HG03095 (cell line): ENCODE data around the gene SPEF1.

ENCODE experiments used
- ATAC-seq: cut with Tn5 transposase; IDR thresholded peaks from one replicate; pipeline ENCODE4 v1.9.1; 2021; ENCODE audit warnings: moderate library complexity; ENCODE audit not compliant: unreplicated experiment

SPEF1 gene

GRCh38 chr20:3733119-3733995 is 47.9 kb downstream of the SPEF1 start:
- ATAC-seq = no peak

DNA sequence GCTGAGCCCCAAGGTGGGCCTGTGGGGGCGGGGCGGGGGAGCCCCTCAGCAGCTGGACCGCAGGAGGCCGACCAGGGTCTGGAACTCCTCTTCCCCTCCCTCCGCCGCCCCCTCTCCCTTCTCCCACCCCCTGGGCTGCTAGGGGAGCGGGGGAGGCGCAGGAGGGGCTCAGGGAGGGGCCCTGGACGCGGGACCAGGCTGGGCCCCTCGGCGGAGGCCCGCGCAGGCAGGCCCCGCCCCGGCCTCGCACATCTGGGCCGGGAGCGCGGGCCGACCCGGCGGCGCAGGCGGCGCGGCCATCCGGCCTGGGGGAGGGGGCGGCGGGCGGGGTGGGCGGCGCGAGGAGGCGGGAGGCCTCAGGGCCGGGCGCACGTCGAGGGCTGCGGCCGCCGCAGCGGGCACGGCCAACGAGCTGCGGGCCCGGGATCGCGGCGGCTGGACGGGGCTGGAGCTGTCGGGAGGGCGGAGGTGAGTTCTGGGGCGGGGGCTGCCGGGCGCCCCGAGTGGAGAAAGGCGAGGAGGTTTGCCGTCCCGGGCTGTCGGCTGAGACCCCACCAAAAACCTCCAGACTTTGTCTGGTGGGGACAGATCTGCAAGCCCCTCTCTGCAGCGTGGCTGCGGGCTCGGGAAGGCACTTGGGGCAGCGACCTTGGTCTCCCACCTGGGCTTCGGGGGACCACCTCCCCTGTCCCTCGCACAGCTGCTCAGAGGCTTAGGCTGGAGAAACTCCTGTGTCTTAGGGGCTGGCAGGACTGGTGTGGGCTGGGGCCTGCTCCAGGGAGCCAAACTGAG is 48.7 kb downstream of the SPEF1 start, which contains the start of gene HSPA12B:
HSPA12B (plus strand) TSS at position 359 of the 792 bp plus-strand sequence. CDS start 5,990 bp downstream, outside the sequence.
- no peak for ATAC-seq

GRCh38 chr20:3731944-3732326 is 49.3 kb downstream of the SPEF1 start:
- no peak for ATAC-seq

DNA sequence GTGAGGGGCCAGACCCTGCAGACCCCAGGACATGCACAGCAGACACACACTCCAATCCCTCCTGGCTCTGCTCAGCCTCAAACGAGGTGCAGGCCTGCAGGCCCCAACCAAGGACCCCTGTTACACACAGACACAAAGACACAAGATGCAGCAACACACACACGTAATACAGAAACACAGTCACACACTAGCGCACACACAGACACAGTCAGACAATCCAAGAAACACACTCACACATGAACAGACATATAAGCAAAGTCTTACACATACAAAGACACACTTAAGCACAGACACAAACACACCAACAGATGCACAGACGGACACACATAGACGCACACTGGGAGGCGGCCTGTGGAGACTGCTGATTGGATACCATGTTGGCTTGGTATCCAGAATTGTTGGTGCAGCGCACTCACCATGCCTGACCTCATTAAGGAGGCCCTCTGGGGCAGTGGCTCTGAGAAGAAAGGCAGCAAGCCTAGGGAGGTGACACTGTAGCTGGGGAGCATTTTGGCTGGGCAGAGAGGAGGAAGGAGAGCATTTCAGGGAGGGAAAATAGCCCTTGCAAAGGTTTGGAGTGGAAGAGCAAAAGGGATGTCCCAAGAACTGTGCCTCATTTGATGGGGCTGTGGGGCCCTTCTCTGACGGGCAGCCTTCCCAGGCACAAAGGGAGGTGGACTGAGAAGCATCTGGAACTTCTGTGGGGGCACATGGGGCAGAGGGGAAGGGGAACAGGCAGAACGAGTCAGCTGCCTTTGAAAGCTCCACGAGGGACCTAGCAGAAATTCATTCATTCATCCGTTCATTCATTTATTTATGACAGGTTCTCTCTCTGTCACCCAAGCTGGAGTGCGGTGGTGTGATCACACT is 50.2 kb downstream of the SPEF1 start:
- no peak for ATAC-seq

DNA sequence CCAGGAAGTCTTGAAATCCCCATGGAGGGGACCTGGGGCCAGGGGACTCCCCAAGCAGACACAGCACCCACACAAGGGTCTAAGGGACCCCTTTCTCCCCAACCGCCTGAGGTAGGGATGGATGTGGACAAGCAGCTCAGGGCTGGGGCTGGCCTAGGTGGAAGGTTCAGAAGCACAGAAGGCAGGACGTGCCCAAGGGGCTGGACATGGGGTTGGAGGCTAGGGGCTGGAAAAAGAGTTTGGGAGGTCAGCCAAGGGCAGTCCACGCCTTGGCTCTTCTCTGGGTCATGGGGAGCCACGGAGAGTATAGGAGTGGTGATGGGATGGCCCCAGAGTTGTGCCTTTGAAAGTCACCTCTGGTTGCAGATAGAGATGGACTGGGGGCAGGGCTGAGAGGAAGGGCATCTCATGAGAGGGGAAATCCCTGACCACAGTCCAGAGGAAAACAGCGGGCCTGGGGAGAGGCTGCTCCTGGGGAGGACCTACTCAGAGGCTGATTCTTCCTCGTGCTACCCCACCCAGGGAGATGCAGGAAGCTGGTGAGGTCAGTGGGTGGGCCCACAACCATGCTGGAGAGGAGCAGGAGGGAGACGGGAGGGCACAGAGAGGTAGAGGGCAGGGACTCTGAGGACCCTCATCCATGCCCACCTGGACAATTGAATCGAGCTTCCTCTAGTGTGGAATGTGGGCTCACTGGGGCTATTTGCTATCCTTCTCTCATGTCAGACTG is 51.3 kb downstream of the SPEF1 start:
- no peak for ATAC-seq

DNA sequence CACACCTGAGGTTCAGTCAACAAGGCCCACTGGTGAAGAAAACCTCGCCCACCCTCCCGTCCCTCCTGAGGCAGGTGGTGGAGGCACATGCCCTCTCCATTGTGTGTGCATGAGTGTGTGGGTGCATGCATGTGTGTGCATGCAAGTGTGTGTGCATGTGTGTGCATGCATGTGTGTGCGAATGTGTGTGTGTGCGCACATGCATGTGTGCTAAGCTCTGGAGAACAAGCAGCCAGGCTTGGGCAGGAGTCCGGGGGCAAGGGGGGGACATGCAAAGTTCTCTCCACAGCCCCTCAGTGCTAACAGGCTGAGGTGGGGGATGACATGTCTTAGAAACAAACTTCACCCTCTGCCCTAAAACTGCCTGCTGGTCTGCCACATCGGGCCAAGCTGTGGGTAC is 51.9 kb downstream of the SPEF1 start:
- ATAC-seq = no peak

DNA sequence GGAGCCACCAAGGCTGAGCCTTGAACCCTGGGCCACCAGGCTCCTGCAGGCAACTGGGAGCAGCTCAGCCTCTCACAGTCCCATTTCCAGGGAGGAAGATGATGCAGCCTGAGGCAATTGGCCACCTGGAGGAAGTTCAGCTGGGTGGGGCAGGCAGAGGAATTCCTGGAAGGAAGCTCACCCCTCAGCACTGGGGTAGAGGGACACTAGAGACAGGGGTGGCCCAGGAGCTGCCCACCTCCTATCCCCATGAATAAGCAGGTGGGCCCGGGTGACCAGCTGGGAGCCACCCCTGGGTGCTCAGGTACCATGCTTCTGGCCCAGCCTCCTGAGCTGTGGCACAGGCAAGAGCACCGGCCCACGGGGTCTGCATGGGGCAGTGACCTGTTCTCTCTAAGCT is 52.4 kb downstream of the SPEF1 start:
- no peak for ATAC-seq

DNA sequence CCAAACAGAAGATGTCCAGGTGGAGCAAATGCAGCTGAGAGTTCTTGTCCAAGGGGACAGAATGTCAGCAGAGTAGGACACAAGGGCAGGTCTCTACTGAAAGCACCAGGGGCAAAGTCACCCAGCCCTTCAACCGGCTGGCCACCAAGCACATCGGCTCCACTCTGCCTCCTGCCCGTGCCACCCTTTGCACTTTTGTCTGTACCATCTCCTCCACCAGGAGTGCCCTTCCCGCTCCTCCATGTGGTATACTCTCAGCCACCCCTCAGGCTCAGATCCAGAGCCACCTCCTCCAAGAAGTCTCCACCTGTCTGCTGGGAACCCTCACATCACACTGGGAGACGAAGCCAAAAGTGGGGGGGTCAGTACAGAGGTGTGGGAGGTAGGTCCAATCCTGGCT is 52.9 kb downstream of the SPEF1 start:
- no peak for ATAC-seq
